GM21367 (cell line): ENCODE measurements around the gene PPP2R5C.
"Not testable (repeated sequence)": the region's sequence is repeated elsewhere in the genome, so short reads cannot be mapped to it uniquely, and the experiment has no call there.

Source experiments
- ATAC-seq: cut with Tn5 transposase; IDR thresholded peaks from one replicate; pipeline ENCODE4 v1.9.1; 2021; ENCODE audit not compliant: unreplicated experiment

The PPP2R5C gene

GRCh38 chr14:101761032-101761880 lies at the start of gene PPP2R5C:
TSS of gene PPP2R5C (plus strand) at chr14:101761709. CDS start at chr14:101761894, 185 bp downstream.
- peak; percentile 46 for ATAC-seq

GRCh38 chr14:101711857-101712233 lies 49.7 kb upstream of the PPP2R5C start:
- ATAC-seq: not testable (repeated sequence)

- not testable (repeated sequence) for ATAC-seq
These were observed 49.2 kb upstream of the PPP2R5C start for GRCh38 chr14:101712341-101712740.

- ATAC-seq: not testable (repeated sequence)
These were observed 48.4 kb upstream of the PPP2R5C start for GRCh38 chr14:101713091-101713490.

- no peak for ATAC-seq
These were observed 47.7 kb upstream of the PPP2R5C start for GRCh38 chr14:101713621-101714349.

- no peak for ATAC-seq
These were observed 47.1 kb upstream of the PPP2R5C start for GRCh38 chr14:101714394-101714793.

- ATAC-seq: no peak
These were observed 46.1 kb upstream of the PPP2R5C start for GRCh38 chr14:101715210-101716076.

GRCh38 chr14:101716077-101716950 lies 45.2 kb upstream of the PPP2R5C start:
- ATAC-seq: no peak

- no peak for ATAC-seq
These were observed 44.4 kb upstream of the PPP2R5C start for GRCh38 chr14:101716956-101717662.

GRCh38 chr14:101717663-101718490 lies 43.6 kb upstream of the PPP2R5C start:
- no peak for ATAC-seq

- ATAC-seq: no peak
These were observed 42.4 kb upstream of the PPP2R5C start for GRCh38 chr14:101719045-101719645.

- ATAC-seq: no peak
These were observed 41.8 kb upstream of the PPP2R5C start for GRCh38 chr14:101719708-101720107.

- ATAC-seq: no peak
These were observed 40.4 kb upstream of the PPP2R5C start for GRCh38 chr14:101721111-101721510.

- ATAC-seq: no peak
These were observed 39.4 kb upstream of the PPP2R5C start for GRCh38 chr14:101721951-101722661.

GRCh38 chr14:101723061-101723595 lies 38.4 kb upstream of the PPP2R5C start:
- no peak for ATAC-seq

GRCh38 chr14:101725652-101726051 lies 35.9 kb upstream of the PPP2R5C start:
- not testable (repeated sequence) for ATAC-seq

- ATAC-seq: no peak
These were observed 35.1 kb upstream of the PPP2R5C start for GRCh38 chr14:101726295-101726953.
